Esophagus muscularis mucosa (tissue), 4 donors: ENCODE data around the gene MMP15.

ENCODE experiments used
- CTCF ChIP-seq, 3 experiments: fragments of 200-600 bp in 2 of 3; fragments of 450-650 bp in 1 of 3; sonication (generic) in 2 of 3; IDR thresholded peaks; one replicate each; pipeline ENCODE4 v1.5.1; 2017 to 2019; ENCODE audit warnings: antibody characterized with exemption in 3 of 3, mild to moderate bottlenecking in 2 of 3, moderate library complexity in 1 of 3
- EP300 ChIP-seq: sonication (generic); formaldehyde crosslinking; IDR thresholded peaks from one replicate; pipeline ENCODE4 v1.6.1; 2017; ENCODE audit warnings: antibody characterized with exemption
- POLR2A ChIP-seq: fragments of 450-650 bp; IDR thresholded peaks from one replicate; pipeline ENCODE4 v1.6.1; 2017; ENCODE audit warnings: antibody characterized with exemption, moderate library complexity, mild to moderate bottlenecking, low read depth
- POLR2AphosphoS5 ChIP-seq, 2 donors: sonication (generic); formaldehyde crosslinking; IDR thresholded peaks; one replicate each; pipeline ENCODE4 v1.6.1; 2017; ENCODE audit warnings: antibody characterized with exemption in 2 of 2

GRCh38 chr16:57999366-57999970 lies 26.1 kb upstream of the MMP15 start:
- TF ChIP-seq CTCF (IDR thresholded peaks at IDR 0.05) (no peak), POLR2A (no peak), EP300 (no peak), POLR2AphosphoS5 (IDR thresholded peaks at IDR 0.05) (no peak)
